ENCODE results near the gene SNRK. TPM values are rescaled to one million over a fixed set of nuclear protein-coding genes. Genes with fewer than 3 reads are reported as not detected.

SNRK gene
- total RNA-seq, 4 donors from 2014 or later, result 41.9 to 96.0 (median 61.1) TPM

GRCh38 chr3:43373560-43373928 is 87.2 kb downstream of the SNRK start:
- DNase-seq (ENCODE audit: low spot score), result no peak
- ATAC-seq (ENCODE audit: low FRiP score), result no peak
- no peak for TF ChIP-seq CTCF (IDR thresholded peaks at IDR 0.05)

GRCh38 chr3:43378066-43378935 is 92.0 kb downstream of the SNRK start:
- TF ChIP-seq CTCF (IDR thresholded peaks at IDR 0.05), result peak in 1 of 3 donors; percentile 31
- ATAC-seq (ENCODE audit: low FRiP score), result peak; percentile 57
- no peak for DNase-seq (ENCODE audit: low spot score)

- DNase-seq (ENCODE audit: low spot score) (no peak), ATAC-seq (ENCODE audit: low FRiP score) (no peak)
Observed at GRCh38 chr3:43379343-43379742, 93.0 kb downstream of the SNRK start.

DNA sequence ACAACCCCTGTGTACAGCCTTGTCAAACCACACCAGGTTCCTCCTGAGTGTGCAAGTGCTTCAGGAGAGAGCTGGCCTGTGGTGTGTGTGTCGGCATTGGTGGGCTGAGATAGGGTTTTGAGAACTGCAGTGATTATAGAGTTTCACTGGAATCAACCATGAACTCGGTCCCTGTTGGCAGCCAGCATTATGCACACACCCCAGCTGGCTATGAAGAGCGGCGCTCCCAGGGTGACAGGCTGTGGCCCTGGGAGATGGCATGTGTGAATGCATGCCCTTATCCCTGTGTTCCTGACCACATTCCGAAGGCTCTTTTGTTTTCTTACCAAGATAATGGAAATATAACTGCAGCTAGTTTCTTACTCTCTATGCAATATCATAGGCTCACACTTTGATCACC is 101.8 kb downstream of the SNRK start:
- no peak for ATAC-seq (ENCODE audit: low FRiP score)
- DNase-seq (ENCODE audit: low spot score), result no peak
- no peak for TF ChIP-seq CTCF (IDR thresholded peaks at IDR 0.05)

More at GRCh38 chr3:43379343-43379742, 93.0 kb downstream of the SNRK start:
- TF ChIP-seq CTCF (IDR thresholded peaks at IDR 0.05), result no peak

GRCh38 chr3:43388915-43389314 is 102.6 kb downstream of the SNRK start:
- ATAC-seq (ENCODE audit: low FRiP score) (no peak), DNase-seq (ENCODE audit: low spot score) (no peak)
- TF ChIP-seq CTCF (IDR thresholded peaks at IDR 0.05), result no peak

GRCh38 chr3:43389388-43390254 is 103.3 kb downstream of the SNRK start:
- no peak for DNase-seq (ENCODE audit: low spot score)
- ATAC-seq (ENCODE audit: low FRiP score), result no peak
- TF ChIP-seq CTCF (IDR thresholded peaks at IDR 0.05), result no peak

Measured in omental fat pad (tissue), 4 donors.